Loucy (cell line): ENCODE measurements around the gene F2R.
"Not testable (repeated sequence)": the region's sequence is repeated elsewhere in the genome, so short reads cannot be mapped to it uniquely, and the experiment has no call there.

ENCODE experiments used
- EZH2phosphoT487 ChIP-seq: fragments of 200-600 bp; IDR thresholded peaks from 2 replicates; pipeline ENCODE4 v1.6.1; 2018; ENCODE audit warnings: antibody characterized with exemption, mild to moderate bottlenecking, moderate library complexity, borderline replicate concordance
- TF ChIP-seq, protein P1 (sequence below): fragments of 200-600 bp; sonication (generic); conservative IDR thresholded peaks from 2 replicates; pipeline ENCODE4 v1.5.1; 2014; ENCODE audit warnings: mild to moderate bottlenecking, antibody characterized with exemption, low read length

DNA sequence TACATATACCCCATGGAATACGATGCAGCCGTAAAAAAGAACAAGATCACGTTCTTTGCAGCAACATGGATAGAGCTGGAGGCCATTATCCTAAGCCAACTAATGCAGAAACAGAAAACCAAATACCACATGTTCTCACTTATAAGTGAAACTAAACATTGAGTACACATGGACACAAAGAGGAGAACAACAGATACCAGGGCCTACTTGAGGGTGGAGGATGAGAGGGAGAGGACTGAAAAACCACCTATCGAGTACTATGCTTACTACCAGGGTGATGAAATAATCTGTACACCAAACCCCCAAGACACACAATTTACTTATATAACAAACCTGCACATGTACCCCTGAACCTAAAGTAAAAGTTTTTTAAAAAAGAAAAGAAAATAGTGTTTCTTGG lies 25.6 kb downstream of the F2R start:
- TF ChIP-seq, protein P1, sequence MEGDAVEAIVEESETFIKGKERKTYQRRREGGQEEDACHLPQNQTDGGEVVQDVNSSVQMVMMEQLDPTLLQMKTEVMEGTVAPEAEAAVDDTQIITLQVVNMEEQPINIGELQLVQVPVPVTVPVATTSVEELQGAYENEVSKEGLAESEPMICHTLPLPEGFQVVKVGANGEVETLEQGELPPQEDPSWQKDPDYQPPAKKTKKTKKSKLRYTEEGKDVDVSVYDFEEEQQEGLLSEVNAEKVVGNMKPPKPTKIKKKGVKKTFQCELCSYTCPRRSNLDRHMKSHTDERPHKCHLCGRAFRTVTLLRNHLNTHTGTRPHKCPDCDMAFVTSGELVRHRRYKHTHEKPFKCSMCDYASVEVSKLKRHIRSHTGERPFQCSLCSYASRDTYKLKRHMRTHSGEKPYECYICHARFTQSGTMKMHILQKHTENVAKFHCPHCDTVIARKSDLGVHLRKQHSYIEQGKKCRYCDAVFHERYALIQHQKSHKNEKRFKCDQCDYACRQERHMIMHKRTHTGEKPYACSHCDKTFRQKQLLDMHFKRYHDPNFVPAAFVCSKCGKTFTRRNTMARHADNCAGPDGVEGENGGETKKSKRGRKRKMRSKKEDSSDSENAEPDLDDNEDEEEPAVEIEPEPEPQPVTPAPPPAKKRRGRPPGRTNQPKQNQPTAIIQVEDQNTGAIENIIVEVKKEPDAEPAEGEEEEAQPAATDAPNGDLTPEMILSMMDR, result not testable (repeated sequence)
- not testable (repeated sequence) for TF ChIP-seq EZH2phosphoT487
